Epithelial cell of esophagus (primary cell): ENCODE results near the gene DYNC2H1.
A peak's percentile ranks its signal among the peaks of the same experiment; 100 is the strongest.

ENCODE experiments used
- DNase-seq: peaks from one replicate; pipeline ENCODE4 v3.0.0; 2010; ENCODE audit warnings: low read depth
- H3K4me3 ChIP-seq: 2 replicates; pipeline ENCODE4 v1.5.1; 2011; ENCODE audit warnings: mild to moderate bottlenecking, low read length, control low read depth
- CTCF ChIP-seq: IDR thresholded peaks from 2 replicates; pipeline ENCODE4 v1.5.1; 2011; ENCODE audit warnings: low read depth, mild to moderate bottlenecking, low read length, control low read depth, inconsistent platforms; ENCODE audit not compliant: insufficient read depth; ENCODE audit errors: missing control alignments

DYNC2H1 gene

GRCh38 chr11:103433386-103434072, 324.3 kb downstream of the DYNC2H1 start:
- DNase-seq: peak; percentile 94
- no peak overlapping the region for H3K4me3 ChIP-seq
- no peak for TF ChIP-seq CTCF

GRCh38 chr11:103434073-103434411, 324.8 kb downstream of the DYNC2H1 start:
- no peak overlapping the region for H3K4me3 ChIP-seq
- TF ChIP-seq CTCF: no peak

GRCh38 chr11:103436131-103436770, 327.0 kb downstream of the DYNC2H1 start:
- H3K4me3 ChIP-seq: no peak overlapping the region
- no peak for TF ChIP-seq CTCF
- DNase-seq: peak; percentile 19

More at GRCh38 chr11:103434073-103434411, 324.8 kb downstream of the DYNC2H1 start:
- no peak for DNase-seq

GRCh38 chr11:103441021-103441420, 331.8 kb downstream of the DYNC2H1 start:
- H3K4me3 ChIP-seq: no peak overlapping the region
- no peak for DNase-seq
- no peak for TF ChIP-seq CTCF

- H3K4me3 ChIP-seq: no peak overlapping the region
- no peak for DNase-seq
- TF ChIP-seq CTCF: no peak
These were observed 339.7 kb downstream of the DYNC2H1 start for GRCh38 chr11:103448966-103449365.

- no peak for TF ChIP-seq CTCF
- H3K4me3 ChIP-seq: no peak overlapping the region
- DNase-seq: no peak
These were observed 341.0 kb downstream of the DYNC2H1 start for GRCh38 chr11:103450241-103450640.

GRCh38 chr11:103453126-103453525, 343.9 kb downstream of the DYNC2H1 start:
- no peak for DNase-seq
- no peak overlapping the region for H3K4me3 ChIP-seq
- TF ChIP-seq CTCF: no peak
